ENCODE measurements around the gene SEMA3D. TPM values are rescaled to one million over a fixed set of nuclear protein-coding genes. Genes with fewer than 3 reads are reported as not detected.
"Not testable (repeated sequence)": the region's sequence is repeated elsewhere in the genome, so short reads cannot be mapped to it uniquely, and the experiment has no call there.

SEMA3D gene
- total RNA-seq, 4 donors from 2014 or later: 5.2 to 15.7 (median 6.2) TPM

- ATAC-seq (ENCODE audit: low FRiP score) (no peak), DNase-seq (ENCODE audit: low spot score) (no peak)
- TF ChIP-seq CTCF (IDR thresholded peaks at IDR 0.05): no peak
These were observed 185.1 kb downstream of the SEMA3D start for GRCh38 chr7:85001495-85002345.

GRCh38 chr7:85000735-85001350 lies 186.0 kb downstream of the SEMA3D start:
- ATAC-seq (ENCODE audit: low FRiP score): no peak
- no peak for DNase-seq (ENCODE audit: low spot score)
- no peak for TF ChIP-seq CTCF (IDR thresholded peaks at IDR 0.05)

GRCh38 chr7:84999450-84999849 lies 187.4 kb downstream of the SEMA3D start:
- TF ChIP-seq CTCF (IDR thresholded peaks at IDR 0.05): no peak
- DNase-seq (ENCODE audit: low spot score): no peak
- no peak for ATAC-seq (ENCODE audit: low FRiP score)

- no peak for ATAC-seq (ENCODE audit: low FRiP score)
These were observed 188.2 kb downstream of the SEMA3D start for GRCh38 chr7:84998665-84999064.

GRCh38 chr7:84997626-84998025 lies 189.2 kb downstream of the SEMA3D start:
- DNase-seq (ENCODE audit: low spot score) (no peak), ATAC-seq (ENCODE audit: low FRiP score) (no peak)
- no peak for TF ChIP-seq CTCF (IDR thresholded peaks at IDR 0.05)

More at GRCh38 chr7:84998665-84999064, 188.2 kb downstream of the SEMA3D start:
- DNase-seq (ENCODE audit: low spot score): no peak
- TF ChIP-seq CTCF (IDR thresholded peaks at IDR 0.05): no peak

- not testable (repeated sequence) for ATAC-seq (ENCODE audit: low FRiP score); DNase-seq (ENCODE audit: low spot score)
These were observed 193.9 kb downstream of the SEMA3D start for GRCh38 chr7:84992954-84993353.

- TF ChIP-seq CTCF (IDR thresholded peaks at IDR 0.05): no peak
These were observed 201.6 kb downstream of the SEMA3D start for GRCh38 chr7:84985073-84985784.

More at GRCh38 chr7:84985073-84985784, 201.6 kb downstream of the SEMA3D start:
- DNase-seq (ENCODE audit: low spot score) (no peak), ATAC-seq (ENCODE audit: low FRiP score) (no peak)

Data from omental fat pad (tissue), 4 donors.